ENCODE results near the gene KCNJ10.

KCNJ10 gene

DNA sequence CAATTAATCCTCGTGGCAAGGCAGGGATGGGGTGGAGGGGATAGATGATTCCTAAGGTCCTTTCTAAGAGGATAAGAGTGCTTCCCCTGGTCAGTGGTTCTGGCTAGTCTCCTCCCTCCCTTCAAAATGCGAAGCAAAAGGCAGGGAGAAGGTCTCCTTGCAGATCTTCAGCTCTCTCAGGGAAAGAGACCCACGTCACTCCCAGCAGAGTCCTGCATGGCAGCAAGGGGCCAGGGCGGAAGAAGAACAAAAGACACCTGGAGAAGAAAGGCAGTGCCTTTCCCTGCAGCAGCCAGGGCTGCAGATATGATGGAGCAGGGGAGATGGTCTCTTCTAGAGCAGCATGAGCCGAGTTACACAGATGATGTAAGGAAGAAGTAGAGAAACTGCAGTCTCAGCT is 86.3 kb downstream of the KCNJ10 start:
- no peak for DNase-seq

DNA sequence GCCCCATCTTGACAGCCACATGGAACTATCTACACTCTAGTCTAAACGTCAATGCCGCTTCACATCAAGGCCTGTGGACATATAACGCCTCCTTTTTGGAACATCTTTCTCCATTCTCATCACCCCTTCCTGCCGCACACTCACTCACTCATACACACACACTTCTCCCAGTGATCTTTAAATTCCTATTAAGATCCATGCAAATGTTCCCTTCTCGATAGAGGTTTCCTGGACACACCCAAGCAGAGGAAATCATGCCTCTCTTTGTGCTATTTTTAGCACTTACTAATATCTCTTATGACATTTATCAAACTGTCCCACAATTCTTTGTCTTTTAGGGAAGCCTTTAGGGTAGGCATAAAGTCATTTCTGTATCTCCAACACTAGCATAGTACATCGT is 87.7 kb downstream of the KCNJ10 start:
- no peak for DNase-seq

DNA sequence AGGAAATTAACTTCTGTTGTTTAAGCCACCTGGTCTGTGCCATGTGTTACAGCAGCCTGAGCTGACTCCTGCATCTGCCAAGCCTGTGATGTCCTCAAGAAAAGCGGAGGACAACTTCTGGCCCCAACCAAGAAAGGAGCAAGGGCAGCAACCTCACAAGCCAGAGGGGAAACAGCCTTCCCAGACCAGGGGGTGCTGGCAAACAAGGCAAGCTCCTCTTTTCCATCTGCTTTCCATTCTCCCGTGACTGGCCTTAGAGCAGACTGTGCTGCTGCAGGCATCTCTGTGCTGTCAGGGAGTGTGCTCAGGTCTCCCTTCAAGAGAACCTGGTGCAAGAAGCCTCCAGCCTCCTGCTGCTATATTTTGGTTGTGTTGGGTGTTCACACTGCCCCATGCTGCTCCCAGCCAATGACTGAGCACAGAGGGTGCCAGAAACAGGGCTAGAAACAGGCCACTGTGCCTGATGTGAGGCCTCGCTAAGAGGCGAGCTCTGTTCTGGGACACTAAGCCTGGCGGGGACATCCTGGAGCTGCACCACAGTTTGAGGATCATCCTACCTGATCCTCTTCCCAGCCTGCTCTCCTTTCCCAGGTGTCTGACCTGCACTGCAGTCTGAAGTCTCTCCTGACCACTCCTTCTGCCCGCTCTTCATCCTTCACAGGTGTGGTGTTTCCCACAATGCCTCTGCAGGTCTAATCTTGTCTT is 88.5 kb downstream of the KCNJ10 start:
- no peak for DNase-seq

DNA sequence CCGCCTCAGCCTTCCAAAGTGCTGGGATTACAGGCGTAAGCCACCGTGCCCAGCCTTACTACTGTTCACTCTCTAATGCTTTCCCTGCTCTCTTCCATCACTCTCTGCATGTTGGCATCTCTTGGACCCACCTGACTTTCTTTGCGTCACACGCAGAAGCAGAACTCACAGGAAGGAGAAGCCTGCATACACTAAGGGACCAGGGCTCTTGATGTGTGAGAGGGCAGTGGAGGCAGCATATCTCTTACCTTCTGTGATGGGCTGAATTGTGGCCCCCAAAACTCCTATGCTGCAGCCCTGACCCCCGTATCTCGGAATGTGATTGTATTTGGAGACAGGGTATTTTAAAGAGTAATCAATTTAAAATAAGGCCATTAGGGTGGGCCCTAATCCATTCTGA is 89.2 kb downstream of the KCNJ10 start:
- DNase-seq = no peak

DNA sequence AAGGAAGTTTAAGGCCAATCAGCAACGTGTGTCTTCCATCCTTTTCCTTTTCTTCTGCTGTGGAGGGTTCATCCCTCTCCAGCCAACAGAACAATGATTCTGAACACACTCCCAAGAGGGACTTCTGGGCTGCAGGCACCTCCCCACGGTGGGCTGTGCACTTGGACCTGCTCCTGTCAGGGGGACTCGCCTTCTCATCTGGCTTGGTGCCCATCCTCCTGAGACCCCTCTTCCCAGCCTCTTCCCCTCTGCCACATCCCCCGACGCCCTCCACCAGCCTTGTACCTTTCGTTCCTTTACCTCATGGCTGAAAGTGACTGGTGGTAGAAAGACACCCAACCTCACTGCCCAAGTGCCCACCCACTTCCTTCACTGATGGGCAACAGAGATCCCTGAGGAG is 89.9 kb downstream of the KCNJ10 start:
- DNase-seq = no peak

DNA sequence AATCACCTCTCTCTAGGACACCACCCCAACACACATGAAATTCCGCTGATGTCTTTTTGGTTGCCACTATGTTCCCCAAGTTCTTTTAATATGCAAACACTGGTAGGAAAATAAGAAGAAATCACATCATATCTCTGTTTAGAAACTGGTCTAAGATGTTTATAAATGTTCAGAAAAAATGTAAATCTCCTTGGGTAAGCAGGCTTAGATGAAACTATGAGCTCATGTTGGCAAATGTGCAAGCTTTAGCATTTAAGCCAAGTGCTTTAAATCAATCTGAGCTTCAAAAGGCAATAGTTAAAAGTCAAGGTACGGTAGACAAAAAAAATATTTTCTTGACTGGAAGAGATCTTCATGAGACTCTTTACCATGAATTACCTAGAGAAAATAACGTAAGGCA is 90.7 kb downstream of the KCNJ10 start:
- DNase-seq = no peak

DNA sequence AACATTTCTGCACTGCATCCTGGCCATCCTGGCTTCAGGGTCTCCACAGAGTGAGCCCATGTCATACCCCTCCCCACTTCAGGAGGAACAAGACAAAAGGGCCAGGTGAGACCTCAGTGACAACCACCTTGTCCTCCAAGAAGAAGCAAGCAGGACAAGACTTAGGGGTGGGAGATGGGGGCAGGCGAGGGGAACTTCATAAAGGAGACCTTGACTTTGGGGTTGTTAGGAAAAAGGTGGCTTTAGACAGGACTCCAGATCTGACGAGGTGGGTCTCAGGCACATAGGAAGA is 91.9 kb downstream of the KCNJ10 start:
- no peak for DNase-seq

DNA sequence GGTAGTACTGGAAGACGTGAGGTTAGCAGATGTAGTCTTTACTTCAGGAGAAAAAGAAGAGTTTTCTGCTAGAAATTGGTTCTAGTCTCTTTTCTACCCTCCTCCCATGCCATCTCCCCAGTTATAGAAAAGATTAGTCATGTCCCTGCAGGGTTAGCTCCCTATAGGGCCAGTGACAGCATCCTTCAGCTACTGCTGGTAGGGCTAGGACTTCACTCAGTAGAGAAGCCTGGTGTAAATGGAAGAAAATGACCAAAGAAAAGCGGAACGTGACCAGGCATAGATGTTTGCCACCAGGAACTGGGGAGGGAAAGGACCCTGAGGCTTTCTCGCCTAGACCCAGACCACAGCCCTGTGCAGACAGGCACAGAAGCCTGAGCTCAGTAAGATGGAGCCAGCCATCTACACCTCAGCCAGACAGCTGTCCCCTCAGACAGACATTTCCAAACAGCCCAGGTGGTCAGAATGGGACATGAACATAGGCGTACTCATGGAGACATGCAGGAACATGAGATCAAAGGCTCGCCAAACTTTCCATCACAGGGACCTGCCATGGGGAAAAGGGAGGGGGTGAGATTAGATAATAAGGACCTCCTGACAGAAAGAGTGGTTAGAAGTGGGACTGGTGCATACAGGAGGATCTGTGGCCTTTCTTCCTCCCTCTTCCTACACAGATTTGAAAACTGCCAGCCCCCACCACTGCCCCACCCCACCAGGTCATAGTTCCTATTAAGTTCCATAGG is 92.4 kb downstream of the KCNJ10 start:
- no peak for DNase-seq

DNA sequence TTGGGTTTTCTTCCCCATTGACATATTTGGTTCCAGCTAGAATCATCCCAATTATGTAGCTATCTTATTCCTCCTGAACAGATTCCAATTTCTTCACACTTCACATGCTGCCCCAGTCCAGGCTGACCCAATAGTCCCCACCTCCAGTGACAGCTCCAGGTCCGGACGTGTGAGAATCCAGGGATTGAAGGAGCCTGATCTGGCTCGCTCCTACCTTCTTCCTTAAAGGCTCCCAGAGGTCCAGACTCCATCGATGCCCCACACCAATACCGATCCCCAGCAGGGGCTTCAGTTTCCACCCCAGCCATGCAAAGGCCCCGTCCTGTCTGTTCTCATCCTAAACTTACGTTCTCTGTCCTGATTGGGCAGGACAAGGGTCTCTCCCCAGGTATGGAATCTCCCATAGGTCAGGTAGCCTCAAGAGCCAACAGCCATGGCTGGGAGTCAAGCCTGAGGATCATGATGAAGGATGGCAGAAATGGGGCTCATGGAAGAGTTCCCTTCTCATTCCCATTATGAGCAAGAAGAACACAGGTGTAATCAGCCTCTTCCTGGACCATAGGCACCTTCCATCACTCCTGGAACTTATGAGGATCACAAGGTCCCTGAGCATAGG is 95.5 kb downstream of the KCNJ10 start:
- no peak for DNase-seq

DNA sequence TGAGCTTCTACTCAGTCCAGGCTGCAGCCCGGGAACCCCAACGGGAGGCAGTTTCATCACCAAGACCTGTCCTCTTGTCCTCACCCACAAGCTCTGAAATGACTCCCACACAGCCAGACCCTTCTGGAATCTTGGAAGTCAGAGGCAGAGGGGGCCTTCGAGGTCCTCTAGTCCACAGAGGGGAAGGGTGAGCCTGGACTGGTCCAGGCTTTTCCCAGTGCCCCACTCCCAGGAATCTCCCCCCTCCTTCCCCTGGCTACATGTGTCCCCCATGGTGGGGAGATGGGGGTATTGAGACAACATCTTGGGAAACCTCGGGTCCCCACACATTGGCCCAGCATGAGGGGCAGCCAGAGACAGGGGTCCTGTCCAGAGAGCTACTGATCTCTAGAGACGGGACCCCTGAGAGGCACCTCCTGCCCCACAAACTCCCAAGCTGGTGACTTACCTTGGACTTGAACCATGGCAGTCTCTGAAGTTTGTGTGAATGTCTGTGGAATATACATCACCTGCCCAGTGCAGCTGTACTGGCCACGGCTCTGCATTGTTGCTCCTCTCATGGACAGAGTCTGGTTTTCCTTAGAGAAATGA is 96.5 kb downstream of the KCNJ10 start:
- no peak for DNase-seq

DNA sequence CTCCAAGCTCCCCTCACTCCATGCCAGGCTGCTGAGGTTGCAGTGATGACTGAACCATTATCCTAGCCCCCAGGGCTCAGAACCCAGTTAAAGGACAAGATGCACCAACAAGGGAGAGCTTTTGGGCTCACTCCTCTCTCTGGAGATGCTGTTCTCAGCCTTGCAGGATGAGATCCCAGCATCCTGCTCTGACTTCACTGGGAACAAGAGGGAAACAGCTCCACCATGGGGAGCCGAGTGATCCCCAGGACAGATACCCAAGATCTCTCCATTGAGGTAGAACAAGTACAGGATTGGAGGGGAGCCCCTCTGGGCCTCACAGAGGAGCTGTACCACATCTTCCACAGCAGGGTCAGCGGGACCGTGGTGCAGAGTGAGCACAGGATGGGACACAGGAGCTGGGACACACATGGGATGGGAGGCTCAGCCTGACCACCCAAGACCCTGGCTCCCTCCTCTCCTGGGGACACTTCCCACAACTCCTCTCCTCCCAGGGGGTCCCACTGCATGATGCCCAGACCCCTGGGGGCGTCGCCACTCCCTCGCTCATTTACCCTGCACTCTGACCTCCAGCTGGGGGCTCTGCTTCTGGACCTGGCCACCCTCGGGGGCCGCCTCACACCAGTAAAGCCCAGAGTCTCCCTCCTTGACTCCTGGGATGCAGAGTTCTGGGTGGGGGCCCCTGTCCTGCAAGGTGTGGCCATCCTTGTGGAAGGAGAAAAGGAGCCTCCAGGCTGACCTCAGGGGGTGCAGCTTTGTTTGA is 97.3 kb downstream of the KCNJ10 start:
- no peak for DNase-seq

DNA sequence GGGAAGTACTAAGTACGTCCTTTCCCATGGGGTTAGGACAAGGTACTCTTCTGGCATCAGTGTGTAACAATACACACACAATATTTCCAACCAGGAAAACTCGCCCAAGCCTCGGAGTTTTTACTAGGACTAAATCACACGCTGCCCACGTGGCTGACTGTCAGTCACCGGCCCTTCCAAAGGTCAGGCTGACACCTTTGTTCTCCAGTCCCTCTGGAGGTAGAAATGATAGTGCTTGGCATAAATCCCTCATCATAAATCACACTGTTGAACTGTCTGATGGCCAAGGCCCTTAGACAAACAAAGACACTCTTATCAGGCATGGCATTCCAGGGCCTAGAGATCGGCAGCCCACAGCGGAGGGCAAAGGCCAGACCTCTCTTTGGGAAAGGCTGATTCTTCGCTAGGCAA is 99.0 kb downstream of the KCNJ10 start:
- no peak for DNase-seq

DNA sequence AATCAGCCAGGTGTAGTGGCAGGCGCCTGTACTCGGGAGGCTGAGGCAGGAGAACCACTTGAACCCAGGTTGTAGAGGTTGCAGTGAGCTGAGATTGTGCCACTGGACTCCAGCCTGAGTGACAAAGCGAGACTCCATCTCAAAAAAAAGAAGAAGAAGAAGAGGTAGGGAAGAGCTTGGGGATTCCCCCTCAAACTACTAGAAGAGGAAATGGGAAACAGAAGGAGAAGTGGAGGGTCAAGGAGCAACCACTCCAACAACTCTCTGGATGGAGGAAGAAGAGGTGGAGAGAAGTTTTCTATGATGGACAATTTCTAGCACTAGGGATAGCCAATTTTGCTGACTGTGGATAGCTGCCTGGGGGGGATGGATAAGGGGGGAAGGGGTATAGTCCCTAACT is 101.1 kb downstream of the KCNJ10 start:
- no peak for DNase-seq

DNA sequence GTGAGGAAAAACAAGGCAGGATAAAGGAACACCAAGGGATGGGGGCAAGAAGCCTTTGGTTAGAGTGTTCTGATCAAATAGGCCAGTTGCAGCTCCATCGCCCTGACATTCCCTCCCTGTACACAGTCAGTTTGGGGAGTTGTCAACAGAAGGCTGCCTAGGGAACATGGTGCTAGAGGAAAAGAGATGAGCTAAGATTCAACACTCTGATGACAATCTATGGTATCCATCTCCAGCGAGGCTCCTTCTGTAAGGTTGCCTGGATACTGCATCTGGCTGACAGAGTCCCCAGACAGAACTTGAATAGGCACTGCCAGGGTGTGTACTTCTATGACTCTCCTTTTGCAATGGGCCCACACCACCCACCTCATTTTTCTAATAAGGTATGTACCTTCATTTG is 104.7 kb downstream of the KCNJ10 start:
- DNase-seq = no peak

DNA sequence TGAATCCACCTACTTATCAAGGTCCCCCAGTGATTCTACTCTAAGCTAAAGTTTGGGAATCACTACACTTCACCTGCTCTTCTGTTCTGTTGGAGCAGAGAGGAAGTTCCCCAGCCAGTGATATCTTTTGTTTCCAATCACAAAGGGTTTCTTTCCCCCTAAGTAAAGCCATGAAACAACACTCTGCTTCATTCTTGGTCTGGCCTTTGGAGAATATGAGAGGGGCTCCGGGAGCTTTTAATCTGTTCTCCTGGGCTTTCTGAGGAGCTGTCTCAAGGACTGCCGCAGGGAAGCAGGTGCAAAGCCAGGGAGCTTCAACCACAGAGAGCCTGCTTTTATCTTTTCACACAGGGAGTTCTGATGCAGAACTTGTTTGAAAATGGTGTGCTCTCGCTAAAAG is 105.8 kb downstream of the KCNJ10 start:
- no peak for DNase-seq

DNA sequence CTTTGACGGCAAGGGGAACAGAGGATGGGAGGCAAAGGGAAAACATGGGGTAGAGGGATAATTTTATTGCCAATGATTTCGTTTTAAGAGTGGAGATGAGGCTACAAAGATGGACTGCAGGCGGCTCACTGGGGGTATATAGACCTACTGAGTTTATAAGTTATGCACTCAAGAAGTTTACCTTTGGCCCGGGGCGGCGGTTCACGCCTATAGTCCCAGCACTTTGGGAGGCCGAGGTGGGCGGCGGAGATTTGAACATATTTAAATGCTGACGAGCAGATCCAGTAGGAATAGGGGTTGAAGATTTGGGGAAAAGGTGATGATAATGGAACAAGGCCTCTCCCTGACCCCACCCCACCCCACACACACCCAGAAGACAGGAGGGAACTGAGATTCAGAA is 107.8 kb downstream of the KCNJ10 start:
- no peak for DNase-seq

DNA sequence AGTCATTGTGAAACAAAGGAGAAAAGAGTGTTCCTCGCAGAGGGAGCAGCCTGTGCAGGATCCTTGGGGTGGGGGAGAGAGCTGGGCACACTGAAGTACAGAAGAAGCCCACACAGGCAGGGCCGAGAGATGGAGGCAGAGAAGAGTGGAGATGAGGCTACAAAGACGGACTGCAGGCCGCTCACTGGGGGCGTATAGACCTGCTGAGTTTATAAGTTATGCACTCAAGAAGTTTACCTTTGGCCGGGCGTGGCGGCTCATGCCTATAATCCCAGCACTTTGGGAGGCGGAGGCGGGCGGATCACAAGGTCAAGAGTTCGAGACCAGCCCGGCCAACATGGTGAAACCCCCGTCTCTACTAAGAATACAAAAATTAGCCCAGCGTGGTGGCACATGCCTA is 108.3 kb downstream of the KCNJ10 start:
- DNase-seq = no peak

DNA sequence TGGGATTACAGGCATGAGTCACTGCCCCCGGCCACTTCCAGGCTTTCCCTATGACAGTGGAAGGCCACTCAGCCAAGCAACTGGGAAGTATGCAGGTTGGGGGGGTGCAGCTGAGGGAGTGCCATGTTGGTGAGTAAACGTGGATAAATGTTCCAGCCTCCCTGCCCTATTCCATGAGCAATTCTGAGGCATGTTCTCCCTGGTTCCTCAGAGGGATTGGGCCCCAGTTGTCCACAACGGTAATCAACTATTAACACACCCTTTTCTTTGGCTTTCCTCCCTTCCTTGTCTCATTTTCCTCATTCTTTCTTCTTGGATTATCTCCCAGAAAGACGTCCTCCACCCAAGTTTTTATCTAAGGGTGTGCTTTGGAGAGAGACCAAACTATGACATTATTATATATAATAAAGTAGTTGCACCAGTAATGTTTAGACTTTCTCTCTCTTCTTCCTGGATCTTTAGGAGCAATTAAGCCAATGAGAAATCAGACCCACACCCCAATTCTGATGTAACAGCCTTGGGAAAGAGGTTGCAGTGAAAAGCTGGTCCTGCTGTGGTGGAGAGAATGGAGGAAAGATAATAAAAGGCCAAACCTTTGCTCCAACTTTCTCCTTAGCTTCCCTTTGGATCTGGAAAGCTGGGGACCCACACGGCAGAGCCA is 109.1 kb downstream of the KCNJ10 start:
- DNase-seq = no peak

DNA sequence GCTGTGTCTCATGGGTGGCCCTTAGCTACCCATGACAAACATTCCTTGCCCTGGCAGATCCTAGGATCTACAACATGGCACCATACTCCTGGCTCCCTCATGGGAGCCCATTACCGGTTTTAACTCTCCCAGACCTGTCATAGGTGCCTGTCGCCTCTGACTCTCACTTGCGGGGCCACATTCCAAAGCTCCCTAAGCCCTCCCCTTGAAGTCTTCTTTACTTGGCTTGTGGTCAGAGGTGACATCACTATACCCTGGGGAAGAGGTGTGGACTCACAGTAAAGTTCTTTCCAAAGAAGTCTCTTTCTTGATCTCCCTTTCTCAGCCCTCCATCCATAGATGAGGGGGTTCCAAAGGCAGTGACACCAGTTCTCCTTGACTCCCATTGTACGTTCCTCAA is 110.5 kb downstream of the KCNJ10 start:
- DNase-seq = no peak

DNA sequence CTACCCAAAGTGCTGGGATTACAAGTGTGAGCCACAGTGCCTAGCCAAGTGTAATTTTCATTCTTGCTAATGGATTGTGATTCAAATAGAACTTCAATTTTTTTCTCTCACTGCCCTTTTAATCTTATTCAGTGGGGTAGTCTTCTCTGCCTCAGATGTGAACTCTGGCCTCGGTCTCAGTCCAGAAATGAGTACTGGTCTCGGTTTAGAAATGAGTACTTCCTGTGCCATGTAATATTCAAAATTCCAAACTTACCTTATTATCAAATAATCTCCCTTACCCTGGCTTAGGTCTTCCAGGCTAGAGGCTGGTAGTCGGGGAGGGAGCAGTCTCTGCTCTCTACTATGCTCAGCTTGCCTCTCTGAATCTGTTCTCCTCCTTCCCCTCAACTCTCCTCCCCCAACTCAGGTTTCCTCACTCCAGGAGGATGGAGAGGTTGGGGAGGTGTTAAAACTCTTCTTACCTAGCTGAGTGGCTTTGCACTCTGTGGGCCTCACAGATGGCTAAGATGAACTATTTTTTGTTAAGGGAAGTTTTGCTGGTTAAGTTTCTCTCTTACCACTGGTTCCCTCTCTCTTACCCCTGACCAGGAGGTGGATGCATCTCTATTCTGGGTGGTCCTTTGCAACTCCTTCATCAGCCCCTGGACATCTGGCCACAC is 111.1 kb downstream of the KCNJ10 start:
- DNase-seq = no peak

DNA sequence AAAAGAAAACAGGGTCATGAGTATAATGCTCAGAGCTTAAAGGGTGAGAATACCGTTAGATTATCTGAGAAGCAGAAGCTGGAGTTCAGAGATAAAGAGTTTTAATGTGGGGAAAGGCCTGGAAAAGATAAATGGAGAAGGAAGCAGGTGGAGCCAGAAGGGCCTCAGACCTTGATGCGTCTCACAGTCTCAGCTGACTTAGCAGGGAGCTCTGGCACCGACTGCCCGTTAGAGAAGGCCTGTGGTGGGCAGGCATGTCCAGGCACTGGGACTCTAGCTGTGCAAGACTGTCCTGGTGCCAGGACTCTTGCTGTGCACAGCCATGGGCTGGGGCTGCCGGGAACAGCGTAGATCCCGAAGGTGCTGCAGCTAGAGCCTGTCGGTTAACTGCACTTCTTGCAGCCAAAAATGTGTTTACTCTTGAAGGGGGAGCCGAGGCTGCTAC is 112.1 kb downstream of the KCNJ10 start:
- DNase-seq = no peak

DNA sequence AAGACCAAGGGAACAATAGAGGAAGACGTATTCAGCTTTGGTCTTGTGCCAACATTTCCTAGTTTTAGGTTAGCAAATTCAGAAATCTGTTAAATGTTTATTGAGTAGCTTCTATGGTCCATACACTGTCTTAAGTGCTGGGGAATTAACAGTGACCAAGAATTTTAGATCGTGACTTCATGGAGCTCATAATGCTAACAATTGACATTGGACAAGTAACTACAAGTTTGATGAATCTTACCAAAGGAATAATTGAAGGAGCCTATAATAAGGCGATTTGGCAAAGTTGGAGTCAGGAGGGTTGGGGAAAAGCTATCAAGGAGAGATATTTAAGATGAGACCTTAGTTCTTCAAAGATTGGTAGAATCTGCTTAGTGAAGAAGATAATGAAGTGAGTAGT is 114.5 kb downstream of the KCNJ10 start:
- DNase-seq = no peak
